ENCODE measurements around the gene CST6. TPM values are rescaled to one million over a fixed set of nuclear protein-coding genes. Genes with fewer than 3 reads are reported as not detected.

The CST6 gene
- total and polyA plus RNA-seq, 2 experiments from 2014 or later: 4.2 to 8.3 TPM

- TF ChIP-seq CTCF (conservative IDR thresholded peaks at IDR 0.05; ENCODE audit: low read depth in 2 of 2) (no peak), ZNF114 (CRISPR knock-in tag; IDR thresholded peaks at IDR 0.05) (no peak), NANOG (IDR thresholded peaks at IDR 0.05; ENCODE audit: borderline replicate concordance) (no peak), STAT1 (IDR thresholded peaks at IDR 0.05; ENCODE audit: unreplicated experiment) (no peak), ETS1 (IDR thresholded peaks at IDR 0.05) (no peak), POLR2AphosphoS5 (IDR thresholded peaks at IDR 0.05; ENCODE audit: low read depth) (no peak)
Measured at GRCh38 chr11:66056501-66056900, 44.7 kb downstream of the CST6 start (continued).

GRCh38 chr11:66059966-66060680 lies 48.3 kb downstream of the CST6 start:
- no peak overlapping the region for H3K27ac ChIP-seq (ENCODE audit: low read depth)
- no peak overlapping the region for H3K4me3 ChIP-seq
- H3K4me2 ChIP-seq: no peak overlapping the region
- H2AFZ ChIP-seq: no peak overlapping the region
- Mint-ChIP-seq H3K9me3 (no peaks in the 10 kb centered on the region), H3K36me3 (ENCODE audit: low read depth) (peaks cover 98% of the 10 kb centered on the region), H3K27ac (no peak overlapping the region), H3K4me1 (no peaks in the 10 kb centered on the region), H3K4me3 (no peak overlapping the region), H3K27me3 (ENCODE audit: insufficient read depth, low read depth, poor library complexity) (peaks cover 2% of the 10 kb centered on the region)
- no peak for ATAC-seq
- no peak for DNase-seq (ENCODE audit: low spot score)
- H3K79me2 ChIP-seq (replicated peaks; ENCODE audit: insufficient read depth): peaks cover 24% of the 10 kb centered on the region
- peaks cover 90% of the 10 kb centered on the region for H3K36me3 ChIP-seq (ENCODE audit: insufficient read depth)
- H3K9me2 ChIP-seq (ENCODE audit: insufficient read depth): no peaks in the 10 kb centered on the region
- H3F3A ChIP-seq (replicated peaks; ENCODE audit: low read depth): peaks cover 13% of the 10 kb centered on the region; the same call in 1 of the 2 replicates
- H3K27me3 ChIP-seq (ENCODE audit: insufficient read depth): no peaks in the 10 kb centered on the region
- H3K4me1 ChIP-seq (ENCODE audit: insufficient read depth): no peaks in the 10 kb centered on the region
- H4K20me1 ChIP-seq (replicated peaks; ENCODE audit: insufficient read depth): peaks cover 27% of the 10 kb centered on the region
- TF ChIP-seq ZNF331 (CRISPR knock-in tag; IDR thresholded peaks at IDR 0.05; ENCODE audit: low read depth) (no peak), NANOG (IDR thresholded peaks at IDR 0.05; ENCODE audit: borderline replicate concordance) (no peak), POLR2AphosphoS5 (IDR thresholded peaks at IDR 0.05; ENCODE audit: low read depth) (no peak), ETS1 (IDR thresholded peaks at IDR 0.05) (no peak), CTCF (conservative IDR thresholded peaks at IDR 0.05; ENCODE audit: low read depth in 2 of 2) (no peak), EZH2 (IDR thresholded peaks at IDR 0.05; ENCODE audit: low read depth, unreplicated experiment) (no peak), STAT1 (IDR thresholded peaks at IDR 0.05; ENCODE audit: unreplicated experiment) (no peak), ZNF462 (CRISPR knock-in tag; IDR thresholded peaks at IDR 0.05) (no peak), JUNB (IDR thresholded peaks at IDR 0.05; ENCODE audit: unreplicated experiment) (no peak), CREB1 (CRISPR knock-in tag; IDR thresholded peaks at IDR 0.05; ENCODE audit: low read depth) (no peak), ZNF114 (CRISPR knock-in tag; IDR thresholded peaks at IDR 0.05) (no peak)
